Karpas-422 (cell line): ENCODE results near the gene ACTN1. TPM values are rescaled to one million over a fixed set of nuclear protein-coding genes. Genes with fewer than 3 reads are reported as not detected.

Experiments
- DNase-seq: peaks from one replicate; pipeline ENCODE4 v3.0.0-alpha.2; 2015
- H2AFZ ChIP-seq: fragments of 200-600 bp; sonication (generic); 2 replicates; pipeline ENCODE4 v1.6.1; 2014; ENCODE audit warnings: antibody characterized with exemption, low read length, mixed read lengths
- H3K27ac ChIP-seq: fragments of 200-600 bp; sonication (generic); 2 replicates; pipeline ENCODE4 v1.5.1; 2014; ENCODE audit warnings: mild to moderate bottlenecking, low read length, moderate library complexity
- H3K27me3 ChIP-seq: fragments of 200-600 bp; sonication (generic); 2 replicates; pipeline ENCODE4 v1.6.1; 2014; ENCODE audit warnings: low read length, mixed read lengths
- H3K36me3 ChIP-seq: fragments of 200-600 bp; sonication (generic); 2 replicates; pipeline ENCODE4 v1.6.1; 2014; ENCODE audit warnings: low read length, mixed read lengths; ENCODE audit not compliant: insufficient read depth
- H3K4me1 ChIP-seq: fragments of 200-600 bp; sonication (generic); 2 replicates; pipeline ENCODE4 v1.6.1; 2014; ENCODE audit warnings: mild to moderate bottlenecking, low read length, mixed read lengths
- H3K4me2 ChIP-seq: fragments of 200-600 bp; sonication (generic); 2 replicates; pipeline ENCODE4 v1.6.1; 2014; ENCODE audit warnings: low read length, low read depth, mild to moderate bottlenecking; ENCODE audit not compliant: poor library complexity, severe bottlenecking
- H3K4me3 ChIP-seq: fragments of 200-600 bp; sonication (generic); 2 replicates; pipeline ENCODE4 v1.5.1; 2014; ENCODE audit warnings: mild to moderate bottlenecking, antibody characterized with exemption, low read length, mixed read lengths
- H3K79me2 ChIP-seq: fragments of 200-600 bp; sonication (generic); 2 replicates; pipeline ENCODE4 v1.6.1; 2014; ENCODE audit warnings: mild to moderate bottlenecking, low read length, mixed read lengths
- H3K9ac ChIP-seq: fragments of 200-600 bp; sonication (generic); 2 replicates; pipeline ENCODE4 v1.6.0; 2014; ENCODE audit warnings: low read length
- H3K9me2 ChIP-seq: fragments of 200-600 bp; sonication (generic), shearing (Covaris generic); replicated peaks from 2 replicates; pipeline ENCODE4 v1.6.0; 2014; ENCODE audit warnings: mild to moderate bottlenecking, low read length, moderate library complexity; ENCODE audit not compliant: insufficient read depth
- H3K9me3 ChIP-seq: fragments of 300-700, 200-600 bp; sonication (generic); 2 replicates; pipeline ENCODE4 v1.6.1; 2014; ENCODE audit warnings: low read length, mixed read lengths
- H4K20me1 ChIP-seq: fragments of 200-600 bp; sonication (generic); 2 replicates; pipeline ENCODE4 v1.6.1; 2014; ENCODE audit warnings: mild to moderate bottlenecking, antibody characterized with exemption, low read length, low read depth; ENCODE audit not compliant: insufficient read depth
- total RNA-seq: library from RNA; depleted of rRNA; stranded (reverse); fragments of >200 nt; shearing (Covaris generic); gene quantifications from 2 replicates; pipeline ENCODE4 v1.2.3, GENCODE V29; 2014; ENCODE audit warnings: low replicate concordance

ACTN1 gene
- total RNA-seq, 1 experiment from 2014 or later = not detected

DNA sequence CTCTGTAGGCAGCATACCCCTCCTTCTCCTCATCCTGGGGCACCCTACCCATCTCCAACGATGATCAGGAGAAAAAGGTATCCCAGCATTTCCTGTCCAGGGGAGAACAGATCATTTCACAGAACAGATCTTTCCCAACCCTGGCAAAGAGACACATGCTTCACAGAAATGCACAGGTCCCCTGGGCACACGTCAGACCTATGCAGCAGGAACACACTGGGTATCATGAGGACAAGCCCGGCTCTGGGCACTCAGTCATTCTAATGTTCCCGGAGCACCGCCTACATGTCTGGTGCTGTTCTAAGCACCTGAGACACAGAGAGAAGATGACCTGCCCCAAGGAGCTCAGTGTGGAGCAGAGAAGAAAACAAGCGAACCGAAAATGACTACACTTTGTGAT is 56.2 kb downstream of the ACTN1 start:
- no peaks in the 10 kb centered on the region for H3K36me3 ChIP-seq
- H3K9ac ChIP-seq = no peak overlapping the region

GRCh38 chr14:68922201-68922621 is 56.9 kb downstream of the ACTN1 start:
- no peaks in the 10 kb centered on the region; the same call in 1 of the 2 replicates for H3K27me3 ChIP-seq
- H3K9me3 ChIP-seq = peaks cover 9% of the 10 kb centered on the region
- no peaks in the 10 kb centered on the region for H3K4me1 ChIP-seq
- H2AFZ ChIP-seq = no peak overlapping the region
- no peak overlapping the region for H3K9ac ChIP-seq
- H3K79me2 ChIP-seq = no peaks in the 10 kb centered on the region
- H3K36me3 ChIP-seq = no peaks in the 10 kb centered on the region
- no peak overlapping the region for H3K27ac ChIP-seq
- H3K9me2 ChIP-seq = no peaks in the 10 kb centered on the region
- H4K20me1 ChIP-seq = no peaks in the 10 kb centered on the region
- no peak for DNase-seq
- H3K4me2 ChIP-seq = no peak overlapping the region
- H3K4me3 ChIP-seq = no peak overlapping the region

More for the DNA sequence above, 56.2 kb downstream of the ACTN1 start:
- Histone ChIP-seq H4K20me1 (no peaks in the 10 kb centered on the region), H3K9me3 (peaks cover 9% of the 10 kb centered on the region), H3K27ac (no peak overlapping the region), H2AFZ (no peak overlapping the region), H3K4me3 (no peak overlapping the region), H3K27me3 (no peaks in the 10 kb centered on the region; the same call in 1 of the 2 replicates), H3K9me2 (no peaks in the 10 kb centered on the region), H3K4me2 (no peak overlapping the region), H3K4me1 (no peaks in the 10 kb centered on the region), H3K79me2 (no peaks in the 10 kb centered on the region)
- no peak for DNase-seq

GRCh38 chr14:68921666-68922065 is 57.4 kb downstream of the ACTN1 start:
- H4K20me1 ChIP-seq = no peaks in the 10 kb centered on the region
- H3K9me2 ChIP-seq = no peaks in the 10 kb centered on the region
- H3K4me1 ChIP-seq = no peaks in the 10 kb centered on the region
- H3K27me3 ChIP-seq = no peaks in the 10 kb centered on the region; the same call in 1 of the 2 replicates
- no peak overlapping the region for H3K27ac ChIP-seq
- no peak overlapping the region for H2AFZ ChIP-seq
- no peaks in the 10 kb centered on the region for H3K36me3 ChIP-seq
- no peaks in the 10 kb centered on the region for H3K79me2 ChIP-seq
- DNase-seq = no peak
- H3K4me3 ChIP-seq = no peak overlapping the region
- no peak overlapping the region for H3K9ac ChIP-seq
- peaks cover 9% of the 10 kb centered on the region for H3K9me3 ChIP-seq
- H3K4me2 ChIP-seq = no peak overlapping the region

- Histone ChIP-seq H3K27ac (no peak overlapping the region), H2AFZ (no peak overlapping the region), H3K9me3 (peaks cover 3% of the 10 kb centered on the region; the same call in 1 of the 2 replicates), H3K4me2 (no peak overlapping the region), H3K27me3 (no peaks in the 10 kb centered on the region), H3K4me3 (no peak overlapping the region), H4K20me1 (no peaks in the 10 kb centered on the region), H3K36me3 (no peaks in the 10 kb centered on the region), H3K9ac (no peak overlapping the region), H3K79me2 (no peaks in the 10 kb centered on the region), H3K9me2 (no peaks in the 10 kb centered on the region), H3K4me1 (no peaks in the 10 kb centered on the region)
- no peak for DNase-seq
These were observed 58.1 kb downstream of the ACTN1 start for GRCh38 chr14:68921049-68921448.

- Histone ChIP-seq H4K20me1 (no peaks in the 10 kb centered on the region), H3K9me3 (no peaks in the 10 kb centered on the region), H3K4me1 (no peaks in the 10 kb centered on the region), H3K36me3 (no peaks in the 10 kb centered on the region), H3K4me3 (no peak overlapping the region), H3K9me2 (no peaks in the 10 kb centered on the region), H3K27me3 (no peaks in the 10 kb centered on the region), H3K9ac (no peak overlapping the region), H3K27ac (no peak overlapping the region), H2AFZ (no peak overlapping the region), H3K79me2 (no peaks in the 10 kb centered on the region), H3K4me2 (no peak overlapping the region)
- no peak for DNase-seq
These were observed 59.8 kb downstream of the ACTN1 start for GRCh38 chr14:68919129-68919927.

DNA sequence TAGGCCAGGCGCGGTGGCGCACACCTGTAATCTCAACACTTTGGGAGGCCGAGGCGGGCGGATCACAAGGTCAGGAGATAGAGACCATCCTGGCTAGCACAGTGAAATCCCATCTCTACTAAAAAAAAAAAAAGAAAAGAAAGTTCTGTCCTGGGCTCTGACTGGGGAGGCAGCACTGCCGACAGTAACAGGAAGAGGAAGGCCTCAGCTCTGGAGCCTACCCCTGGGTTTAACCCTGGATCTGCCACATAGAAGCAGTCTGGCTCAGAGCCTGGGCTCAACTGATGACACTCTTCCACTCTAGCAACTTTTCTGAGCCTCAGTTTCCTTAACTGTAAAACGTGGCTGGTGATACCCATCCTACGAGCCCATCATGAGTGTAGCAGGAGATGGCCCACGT is 60.5 kb downstream of the ACTN1 start:
- no peak overlapping the region for H2AFZ ChIP-seq
- H3K4me3 ChIP-seq = no peak overlapping the region
- no peak overlapping the region for H3K9ac ChIP-seq
- no peak for DNase-seq
- no peaks in the 10 kb centered on the region for H3K79me2 ChIP-seq
- H4K20me1 ChIP-seq = no peaks in the 10 kb centered on the region
- H3K9me3 ChIP-seq = no peaks in the 10 kb centered on the region
- no peaks in the 10 kb centered on the region for H3K27me3 ChIP-seq
- H3K36me3 ChIP-seq = no peaks in the 10 kb centered on the region
- H3K9me2 ChIP-seq = no peaks in the 10 kb centered on the region
- H3K4me1 ChIP-seq = no peaks in the 10 kb centered on the region
- H3K4me2 ChIP-seq = no peak overlapping the region
- H3K27ac ChIP-seq = no peak overlapping the region

- Histone ChIP-seq H3K36me3 (no peaks in the 10 kb centered on the region), H3K79me2 (no peaks in the 10 kb centered on the region), H3K4me1 (no peaks in the 10 kb centered on the region), H2AFZ (no peak overlapping the region), H4K20me1 (no peaks in the 10 kb centered on the region), H3K27ac (no peak overlapping the region), H3K9me3 (no peaks in the 10 kb centered on the region), H3K9ac (no peak overlapping the region), H3K4me3 (no peak overlapping the region), H3K9me2 (no peaks in the 10 kb centered on the region), H3K4me2 (no peak overlapping the region), H3K27me3 (no peaks in the 10 kb centered on the region)
- DNase-seq = no peak
These were observed 62.7 kb downstream of the ACTN1 start for GRCh38 chr14:68916358-68916941.

- H3K9me2 ChIP-seq = no peaks in the 10 kb centered on the region
- no peak overlapping the region for H3K27ac ChIP-seq
- H3K27me3 ChIP-seq = no peaks in the 10 kb centered on the region
- no peak overlapping the region for H3K9ac ChIP-seq
- H3K9me3 ChIP-seq = no peaks in the 10 kb centered on the region
- H4K20me1 ChIP-seq = no peaks in the 10 kb centered on the region
- H2AFZ ChIP-seq = no peak overlapping the region
- H3K4me2 ChIP-seq = no peak overlapping the region
- no peak for DNase-seq
- no peak overlapping the region for H3K4me3 ChIP-seq
- H3K36me3 ChIP-seq = no peaks in the 10 kb centered on the region
- H3K79me2 ChIP-seq = no peaks in the 10 kb centered on the region
- peaks cover 4% of the 10 kb centered on the region; the same call in 1 of the 2 replicates for H3K4me1 ChIP-seq
These were observed 65.6 kb downstream of the ACTN1 start for GRCh38 chr14:68913516-68913915.
